Ovary (tissue), 9 donors: ENCODE measurements around the gene PXYLP1. TPM values are rescaled to one million over a fixed set of nuclear protein-coding genes. Genes with fewer than 3 reads are reported as not detected.

Experiments
- DNase-seq, 5 donors: peaks; one replicate each; pipeline ENCODE4 v3.0.0-alpha.2; 2019 to 2020
- H3K27ac ChIP-seq, 2 donors: fragments of 200-600 bp; one replicate each; pipeline versions ENCODE4 v1.5.1 to v1.8.0; 2019 to 2022
- H3K27me3 ChIP-seq: fragments of 200-600 bp; one replicate; pipeline ENCODE4 v1.8.0; 2022
- H3K36me3 ChIP-seq: fragments of 200-600 bp; sonication (generic); one replicate; pipeline ENCODE4 v1.5.1; 2019
- H3K4me1 ChIP-seq: one replicate; pipeline ENCODE4 v1.8.1; 2013; ENCODE audit warnings: mild to moderate bottlenecking, moderate library complexity; ENCODE audit not compliant: insufficient read depth
- H3K4me3 ChIP-seq: fragments of 200-600 bp; sonication (generic); one replicate; pipeline ENCODE4 v1.5.1; 2017
- H3K9me3 ChIP-seq, 2 donors: fragments of 200-600 bp in 1 of 2; sonication (generic) in 1 of 2; one replicate each; pipeline versions ENCODE4 v1.5.1 to v1.8.1; 2013 to 2019; ENCODE audit warnings: mild to moderate bottlenecking in 1 of 2, moderate library complexity in 1 of 2
- EP300 ChIP-seq: sonication (generic); formaldehyde crosslinking; IDR thresholded peaks from one replicate; pipeline ENCODE4 v1.6.1; 2017; ENCODE audit warnings: antibody characterized with exemption
- POLR2A ChIP-seq: fragments of 450-650 bp; IDR thresholded peaks from one replicate; pipeline ENCODE4 v1.6.1; 2017; ENCODE audit warnings: antibody characterized with exemption, mild to moderate bottlenecking, moderate library complexity
- WGBS, 3 donors: extraction: QIAGEN DNeasy Blood & Tissue Kit in 1 of 3; methylation state at CpG; one replicate each; pipeline versions ENCODE4 v1.1.5 to v1.1.7; 2013 to 2017; 5-methylcytosine and 5-hydroxymethylcytosine counted together
- intact Hi-C, 4 donors: fragments of 100-400 bp; cut with DNase I; formaldehyde crosslinking; loops; one replicate each; pipeline versions ENCODE4 v1.11.0 to v1.15.1; 2022 to 2023
- polyA plus RNA-seq, 2 donors: library from polyadenylated mRNA; stranded (reverse); fragments of 200-250 nt in 1 of 2; fragments of 350-450 nt in 1 of 2; fragmentation: Illumina TruSeq in 1 of 2; extraction: RNeasy Lipid Tissue Mini Kit (QIAGEN cat#74804) in 1 of 2; gene quantifications; one replicate each; pipeline ENCODE4 v1.2.3, GENCODE V29; 2013 to 2014
- total RNA-seq, 7 donors: library from RNA; depleted of rRNA in 2 of 7; stranded (reverse); fragments of >200 nt in 2 of 7; fragmentation: NEBNext Ultra II Directional in 3 of 7; extraction: Animal tissue kit (Norgen Biotek cat#: 25700) in 3 of 7; gene quantifications; one replicate each; pipeline versions ENCODE4 v1.1.0 to v1.2.4, GENCODE V29; 2016 to 2023
- TF ChIP-seq, protein P1 (sequence below), 3 donors: fragments of 450-650 bp in 2 of 3; fragments of 200-600 bp in 1 of 3; IDR thresholded peaks; one replicate each; pipeline versions ENCODE4 v1.5.1 to v1.8.0; 2016 to 2022; ENCODE audit warnings: antibody characterized with exemption in 3 of 3, mild to moderate bottlenecking in 1 of 3
- donor health status: DM: no; HTN: no; CAD: no; lungs with moderate emphysema.
- donor health status: DM: no; HTN: no; CAD: no.
- donor health status: Bipolar disorder and iron deficiency.
- donor health status: DM: yes; HTN: yes; CAD: no.
- donor health status: DM: no; HTN: no; CAD: no.
- donor health status: DM: yes; HTN: yes; CAD: no.

Gene PXYLP1
- total and polyA plus RNA-seq, 9 donors = 6.5 to 23.0 (median 15.7) TPM

DNA sequence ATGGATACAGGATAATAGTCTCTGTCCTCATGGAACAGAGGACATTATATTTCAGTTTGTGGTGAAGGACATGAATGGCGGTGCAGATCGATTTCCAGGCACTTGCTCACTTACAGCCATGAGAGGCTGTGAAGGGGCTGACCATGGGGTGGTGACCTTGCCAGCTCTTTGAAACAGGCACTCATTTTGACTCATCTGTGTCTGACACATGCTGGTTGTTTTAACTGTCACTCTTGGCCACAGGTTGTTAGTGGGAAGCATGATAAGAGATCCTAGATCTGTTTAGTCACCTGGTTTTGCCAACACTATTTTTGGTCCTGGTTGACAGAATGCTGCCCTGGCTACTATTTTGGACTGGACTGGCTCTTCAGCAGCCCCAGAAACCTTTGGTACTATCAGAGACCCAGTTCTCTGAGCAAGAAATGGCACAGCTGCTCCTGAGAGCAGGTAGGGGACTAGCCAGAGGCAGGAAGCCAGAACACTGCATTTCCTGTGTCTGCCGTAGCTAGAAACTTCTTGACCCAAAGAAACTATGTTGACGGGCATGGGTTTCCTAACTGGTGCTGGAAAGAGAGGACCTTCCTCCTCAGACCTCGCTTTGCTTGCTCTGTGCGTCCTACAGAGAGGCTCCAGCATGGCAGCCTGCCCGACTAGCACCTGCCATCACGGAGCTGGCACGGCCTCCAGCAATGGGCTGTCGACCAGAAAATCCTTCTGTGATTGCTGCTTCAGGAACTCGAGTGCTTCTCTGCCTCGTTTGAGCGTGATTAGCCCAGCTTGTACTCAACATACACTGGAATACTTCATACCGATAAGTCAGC lies 6.3 kb downstream of the PXYLP1 start:
- H3K27me3 ChIP-seq = no peaks in the 10 kb centered on the region
- intact Hi-C loops = loop anchor here in 3 of 4 donors (10.0 kb wide), 4 partner anchors 47 to 227 kb away; no protein-coding TSS in a partner anchor
- H3K27ac ChIP-seq = no peak overlapping the region
- 69 to 81% (median 78%) methylated on average over 14 of the region's 14 CpGs for WGBS, 3 donors
- TF ChIP-seq EP300 (no peak), POLR2A (no peak)
- TF ChIP-seq, protein P1, sequence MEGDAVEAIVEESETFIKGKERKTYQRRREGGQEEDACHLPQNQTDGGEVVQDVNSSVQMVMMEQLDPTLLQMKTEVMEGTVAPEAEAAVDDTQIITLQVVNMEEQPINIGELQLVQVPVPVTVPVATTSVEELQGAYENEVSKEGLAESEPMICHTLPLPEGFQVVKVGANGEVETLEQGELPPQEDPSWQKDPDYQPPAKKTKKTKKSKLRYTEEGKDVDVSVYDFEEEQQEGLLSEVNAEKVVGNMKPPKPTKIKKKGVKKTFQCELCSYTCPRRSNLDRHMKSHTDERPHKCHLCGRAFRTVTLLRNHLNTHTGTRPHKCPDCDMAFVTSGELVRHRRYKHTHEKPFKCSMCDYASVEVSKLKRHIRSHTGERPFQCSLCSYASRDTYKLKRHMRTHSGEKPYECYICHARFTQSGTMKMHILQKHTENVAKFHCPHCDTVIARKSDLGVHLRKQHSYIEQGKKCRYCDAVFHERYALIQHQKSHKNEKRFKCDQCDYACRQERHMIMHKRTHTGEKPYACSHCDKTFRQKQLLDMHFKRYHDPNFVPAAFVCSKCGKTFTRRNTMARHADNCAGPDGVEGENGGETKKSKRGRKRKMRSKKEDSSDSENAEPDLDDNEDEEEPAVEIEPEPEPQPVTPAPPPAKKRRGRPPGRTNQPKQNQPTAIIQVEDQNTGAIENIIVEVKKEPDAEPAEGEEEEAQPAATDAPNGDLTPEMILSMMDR (IDR thresholded peaks at IDR 0.05) = no peak
- H3K4me1 ChIP-seq = peaks cover 2% of the 10 kb centered on the region
- no peak for DNase-seq
- H3K4me3 ChIP-seq = no peak overlapping the region
- no peaks in the 10 kb centered on the region for H3K36me3 ChIP-seq
- H3K9me3 ChIP-seq = no peaks in the 10 kb centered on the region

GRCh38 chr3:141239511-141240281 lies 8.1 kb downstream of the PXYLP1 start:
- 66 to 71% (median 71%) methylated on average over 5 of the region's 5 CpGs for WGBS, 3 donors
- intact Hi-C loops = loop anchor here in 3 of 4 donors (10.0 kb wide), 4 partner anchors 45 to 225 kb away; no protein-coding TSS in a partner anchor
- Histone ChIP-seq H3K27me3 (no peaks in the 10 kb centered on the region), H3K4me3 (no peak overlapping the region), H3K27ac (no peak overlapping the region), H3K4me1 (peaks cover 2% of the 10 kb centered on the region), H3K9me3 (no peaks in the 10 kb centered on the region), H3K36me3 (no peaks in the 10 kb centered on the region)
- DNase-seq = no peak
- TF ChIP-seq POLR2A (no peak), EP300 (no peak)
- TF ChIP-seq, protein P1 (IDR thresholded peaks at IDR 0.05) = no peak

- 29 to 44% (median 35%) methylated on average over 1 of the region's 1 CpG for WGBS, 3 donors
- peaks cover 2% of the 10 kb centered on the region for H3K4me1 ChIP-seq
- no peaks in the 10 kb centered on the region for H3K27me3 ChIP-seq
- H3K36me3 ChIP-seq = no peaks in the 10 kb centered on the region
- DNase-seq = no peak
- H3K4me3 ChIP-seq = no peak overlapping the region
- H3K27ac ChIP-seq = no peak overlapping the region
- H3K9me3 ChIP-seq = no peaks in the 10 kb centered on the region
- intact Hi-C loops = no loop called here
- TF ChIP-seq, protein P1 (IDR thresholded peaks at IDR 0.05) = no peak
- no peak for TF ChIP-seq POLR2A
- TF ChIP-seq EP300 = no peak
Measured at GRCh38 chr3:141240286-141240685, 8.7 kb downstream of the PXYLP1 start.

DNA sequence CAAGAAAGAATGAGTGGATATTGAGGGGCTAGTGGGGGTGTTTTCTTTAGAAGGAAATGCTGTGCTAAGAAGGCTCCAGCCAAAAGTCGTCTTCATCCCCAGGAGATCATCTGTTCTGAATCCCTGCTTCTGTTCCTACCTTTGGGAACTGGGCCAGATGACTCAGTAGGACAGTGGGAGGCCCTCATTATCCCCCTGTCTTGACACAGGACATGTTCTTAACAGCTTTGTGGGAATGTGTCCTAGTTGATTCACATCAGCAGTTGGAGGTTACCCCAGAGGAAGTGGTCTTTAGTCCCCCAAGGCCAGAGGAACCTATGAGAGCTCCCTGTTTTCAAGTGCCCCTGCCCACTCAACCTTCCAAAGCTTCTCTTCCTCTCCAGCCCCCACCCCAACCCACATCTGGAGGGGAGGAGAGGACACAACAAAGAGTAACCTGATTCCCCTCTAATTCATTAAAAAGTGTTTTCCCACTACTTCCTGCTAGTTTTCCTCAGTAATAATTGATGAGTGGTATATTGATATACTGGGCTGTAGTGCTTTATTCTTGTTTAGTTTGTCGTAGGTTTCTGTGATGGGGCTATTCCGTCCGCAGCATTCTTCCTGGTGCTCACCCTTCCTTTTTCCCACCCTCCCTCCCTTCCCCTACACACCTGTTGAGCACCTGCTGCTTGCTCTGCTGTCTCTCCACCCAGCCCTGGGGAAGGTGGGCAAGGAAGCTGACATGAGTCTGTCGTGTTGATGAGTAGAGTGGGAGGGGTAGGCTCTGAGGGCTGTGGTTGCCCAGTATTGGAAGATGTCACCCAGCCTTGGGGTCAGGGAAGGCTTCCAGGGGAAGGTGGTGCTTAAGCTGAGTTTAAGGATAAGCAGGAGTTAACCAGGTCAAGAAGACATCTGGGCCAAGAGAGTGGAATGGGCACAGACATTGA lies 9.3 kb downstream of the PXYLP1 start:
- no peaks in the 10 kb centered on the region for H3K9me3 ChIP-seq
- no peak for DNase-seq
- intact Hi-C loops = no loop called here
- H3K4me1 ChIP-seq = peaks cover 2% of the 10 kb centered on the region
- no peak overlapping the region for H3K4me3 ChIP-seq
- TF ChIP-seq, protein P1 (IDR thresholded peaks at IDR 0.05) = no peak
- TF ChIP-seq POLR2A = no peak
- TF ChIP-seq EP300 = no peak
- no peak overlapping the region for H3K27ac ChIP-seq
- no peaks in the 10 kb centered on the region for H3K36me3 ChIP-seq
- 68 to 82% (median 72%) methylated on average over 5 of the region's 5 CpGs for WGBS, 3 donors
- no peaks in the 10 kb centered on the region for H3K27me3 ChIP-seq
